ENCODE measurements around the gene CAPN1.

DNA sequence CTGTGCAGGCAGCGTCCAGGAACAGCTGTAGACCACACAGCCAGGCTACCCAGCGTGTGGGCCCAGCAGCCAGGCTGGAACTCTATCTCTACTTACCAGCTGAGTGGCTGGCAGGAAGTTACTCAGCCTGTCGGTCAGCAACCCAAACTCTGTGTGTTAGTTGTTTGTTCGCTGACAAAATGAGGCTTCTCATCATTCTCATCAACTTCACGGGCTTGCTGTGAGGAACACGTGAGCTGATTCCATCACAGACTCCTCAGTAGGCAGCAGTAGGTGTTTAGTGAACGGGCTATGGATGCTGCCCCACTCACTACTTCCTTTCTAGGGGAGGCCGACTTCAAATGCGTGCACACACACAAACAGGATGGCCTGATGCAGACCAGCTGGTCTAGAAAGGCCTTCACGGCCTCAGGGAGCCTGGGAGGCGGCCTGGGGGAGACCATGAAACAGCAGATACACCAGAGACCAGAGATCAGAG, 12.5 kb upstream of the CAPN1 start:
- TF ChIP-seq, protein P1, sequence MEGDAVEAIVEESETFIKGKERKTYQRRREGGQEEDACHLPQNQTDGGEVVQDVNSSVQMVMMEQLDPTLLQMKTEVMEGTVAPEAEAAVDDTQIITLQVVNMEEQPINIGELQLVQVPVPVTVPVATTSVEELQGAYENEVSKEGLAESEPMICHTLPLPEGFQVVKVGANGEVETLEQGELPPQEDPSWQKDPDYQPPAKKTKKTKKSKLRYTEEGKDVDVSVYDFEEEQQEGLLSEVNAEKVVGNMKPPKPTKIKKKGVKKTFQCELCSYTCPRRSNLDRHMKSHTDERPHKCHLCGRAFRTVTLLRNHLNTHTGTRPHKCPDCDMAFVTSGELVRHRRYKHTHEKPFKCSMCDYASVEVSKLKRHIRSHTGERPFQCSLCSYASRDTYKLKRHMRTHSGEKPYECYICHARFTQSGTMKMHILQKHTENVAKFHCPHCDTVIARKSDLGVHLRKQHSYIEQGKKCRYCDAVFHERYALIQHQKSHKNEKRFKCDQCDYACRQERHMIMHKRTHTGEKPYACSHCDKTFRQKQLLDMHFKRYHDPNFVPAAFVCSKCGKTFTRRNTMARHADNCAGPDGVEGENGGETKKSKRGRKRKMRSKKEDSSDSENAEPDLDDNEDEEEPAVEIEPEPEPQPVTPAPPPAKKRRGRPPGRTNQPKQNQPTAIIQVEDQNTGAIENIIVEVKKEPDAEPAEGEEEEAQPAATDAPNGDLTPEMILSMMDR (IDR thresholded peaks at IDR 0.05; ENCODE audit: low read length): no peak
- TF ChIP-seq EZH2 (IDR thresholded peaks at IDR 0.05; ENCODE audit: borderline replicate concordance, low read length): no peak
